ENCODE measurements around the gene MC4R.

MC4R gene

GRCh38 chr18:60327880-60328279 is 44.7 kb downstream of the MC4R start:
- Histone ChIP-seq H3K4me3 (ENCODE audit: insufficient read depth, low read length, poor library complexity, severe bottlenecking) (no peak overlapping the region), H2AFZ (ENCODE audit: low read depth, low read length, severe bottlenecking) (no peak overlapping the region), H3K9me3 (ENCODE audit: insufficient read depth, low read length) (peaks cover 4% of the 10 kb centered on the region; the same call in 1 of the 2 replicates), H3F3A (ENCODE audit: insufficient read depth) (no peaks in the 10 kb centered on the region), H3K9me2 (replicated peaks; ENCODE audit: insufficient read depth, low read length) (no peaks in the 10 kb centered on the region), H4K20me1 (ENCODE audit: low read depth, low read length) (no peaks in the 10 kb centered on the region), H3K36me3 (ENCODE audit: low read length) (no peaks in the 10 kb centered on the region), H3K27ac (ENCODE audit: low read depth, low read length) (no peak overlapping the region), H3K9ac (ENCODE audit: low read length) (no peak overlapping the region), H3K79me2 (ENCODE audit: insufficient read depth, low read length) (no peaks in the 10 kb centered on the region), H3K27me3 (ENCODE audit: low read length) (no peaks in the 10 kb centered on the region), H3K4me2 (ENCODE audit: low read depth, low read length, poor library complexity, severe bottlenecking) (no peak overlapping the region)
- TF ChIP-seq, protein P1, sequence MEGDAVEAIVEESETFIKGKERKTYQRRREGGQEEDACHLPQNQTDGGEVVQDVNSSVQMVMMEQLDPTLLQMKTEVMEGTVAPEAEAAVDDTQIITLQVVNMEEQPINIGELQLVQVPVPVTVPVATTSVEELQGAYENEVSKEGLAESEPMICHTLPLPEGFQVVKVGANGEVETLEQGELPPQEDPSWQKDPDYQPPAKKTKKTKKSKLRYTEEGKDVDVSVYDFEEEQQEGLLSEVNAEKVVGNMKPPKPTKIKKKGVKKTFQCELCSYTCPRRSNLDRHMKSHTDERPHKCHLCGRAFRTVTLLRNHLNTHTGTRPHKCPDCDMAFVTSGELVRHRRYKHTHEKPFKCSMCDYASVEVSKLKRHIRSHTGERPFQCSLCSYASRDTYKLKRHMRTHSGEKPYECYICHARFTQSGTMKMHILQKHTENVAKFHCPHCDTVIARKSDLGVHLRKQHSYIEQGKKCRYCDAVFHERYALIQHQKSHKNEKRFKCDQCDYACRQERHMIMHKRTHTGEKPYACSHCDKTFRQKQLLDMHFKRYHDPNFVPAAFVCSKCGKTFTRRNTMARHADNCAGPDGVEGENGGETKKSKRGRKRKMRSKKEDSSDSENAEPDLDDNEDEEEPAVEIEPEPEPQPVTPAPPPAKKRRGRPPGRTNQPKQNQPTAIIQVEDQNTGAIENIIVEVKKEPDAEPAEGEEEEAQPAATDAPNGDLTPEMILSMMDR (IDR thresholded peaks at IDR 0.05; ENCODE audit: insufficient read depth, low read length, poor library complexity, severe bottlenecking): no peak
- TF ChIP-seq EZH2phosphoT487 (conservative IDR thresholded peaks at IDR 0.05; ENCODE audit: low read length): no peak

GRCh38 chr18:60322591-60322990 is 50.0 kb downstream of the MC4R start:
- Histone ChIP-seq H3K27ac (ENCODE audit: low read depth, low read length) (no peak overlapping the region), H3K36me3 (ENCODE audit: low read length) (no peaks in the 10 kb centered on the region), H3K9ac (ENCODE audit: low read length) (no peak overlapping the region), H2AFZ (ENCODE audit: low read depth, low read length, severe bottlenecking) (no peak overlapping the region), H3F3A (ENCODE audit: insufficient read depth) (no peaks in the 10 kb centered on the region), H4K20me1 (ENCODE audit: low read depth, low read length) (no peaks in the 10 kb centered on the region), H3K27me3 (ENCODE audit: low read length) (no peaks in the 10 kb centered on the region), H3K79me2 (ENCODE audit: insufficient read depth, low read length) (no peaks in the 10 kb centered on the region), H3K4me2 (ENCODE audit: low read depth, low read length, poor library complexity, severe bottlenecking) (no peak overlapping the region), H3K9me3 (ENCODE audit: insufficient read depth, low read length) (peaks cover 4% of the 10 kb centered on the region; the same call in 1 of the 2 replicates), H3K9me2 (replicated peaks; ENCODE audit: insufficient read depth, low read length) (no peaks in the 10 kb centered on the region), H3K4me3 (ENCODE audit: insufficient read depth, low read length, poor library complexity, severe bottlenecking) (no peak overlapping the region)
- TF ChIP-seq EZH2phosphoT487 (conservative IDR thresholded peaks at IDR 0.05; ENCODE audit: low read length): no peak
- TF ChIP-seq, protein P1 (IDR thresholded peaks at IDR 0.05; ENCODE audit: insufficient read depth, low read length, poor library complexity, severe bottlenecking): no peak
